ENCODE measurements around the gene RACGAP1. TPM values are rescaled to one million over a fixed set of nuclear protein-coding genes. Genes with fewer than 3 reads are reported as not detected.

Gene RACGAP1
- total and polyA plus RNA-seq, 2 of the 8 experiments (the other 6 are each of a cell fraction or from before 2014, with no cell fraction given): 18.0 to 66.3 TPM

DNA sequence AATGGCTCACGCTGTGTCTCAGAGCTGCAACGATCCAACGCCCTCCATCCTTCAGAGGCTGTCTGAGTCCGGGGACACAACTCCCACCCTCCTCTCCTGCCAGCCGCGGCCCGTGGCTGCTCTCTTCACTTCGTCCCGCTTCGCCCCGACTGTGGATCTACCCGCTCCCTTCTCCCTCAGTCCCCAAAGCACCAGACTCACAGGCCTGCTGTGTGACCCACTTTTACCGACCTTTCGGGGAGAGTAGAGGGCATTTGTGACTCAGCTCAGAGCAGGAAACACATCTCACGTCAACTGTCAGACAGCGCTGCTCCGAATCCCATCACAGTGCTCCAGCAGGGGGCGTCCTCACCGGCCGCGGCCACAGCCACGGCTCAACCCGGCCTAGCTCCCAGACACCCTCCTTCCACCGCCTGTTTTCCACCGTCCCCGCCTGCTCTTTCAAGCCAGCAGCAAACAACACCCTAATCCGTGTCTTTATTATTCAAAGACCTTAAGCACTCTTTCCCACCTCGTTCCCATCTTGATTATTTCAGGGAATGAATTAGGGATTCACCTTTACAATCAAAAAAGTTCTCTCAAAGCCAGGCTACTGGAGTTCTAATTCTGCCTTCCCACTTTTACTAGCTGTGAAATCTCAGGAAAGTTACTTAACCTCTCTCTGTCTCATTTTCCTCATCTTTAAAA lies 79.8 kb downstream of the RACGAP1 start (continued):
- TF ChIP-seq, protein P1, sequence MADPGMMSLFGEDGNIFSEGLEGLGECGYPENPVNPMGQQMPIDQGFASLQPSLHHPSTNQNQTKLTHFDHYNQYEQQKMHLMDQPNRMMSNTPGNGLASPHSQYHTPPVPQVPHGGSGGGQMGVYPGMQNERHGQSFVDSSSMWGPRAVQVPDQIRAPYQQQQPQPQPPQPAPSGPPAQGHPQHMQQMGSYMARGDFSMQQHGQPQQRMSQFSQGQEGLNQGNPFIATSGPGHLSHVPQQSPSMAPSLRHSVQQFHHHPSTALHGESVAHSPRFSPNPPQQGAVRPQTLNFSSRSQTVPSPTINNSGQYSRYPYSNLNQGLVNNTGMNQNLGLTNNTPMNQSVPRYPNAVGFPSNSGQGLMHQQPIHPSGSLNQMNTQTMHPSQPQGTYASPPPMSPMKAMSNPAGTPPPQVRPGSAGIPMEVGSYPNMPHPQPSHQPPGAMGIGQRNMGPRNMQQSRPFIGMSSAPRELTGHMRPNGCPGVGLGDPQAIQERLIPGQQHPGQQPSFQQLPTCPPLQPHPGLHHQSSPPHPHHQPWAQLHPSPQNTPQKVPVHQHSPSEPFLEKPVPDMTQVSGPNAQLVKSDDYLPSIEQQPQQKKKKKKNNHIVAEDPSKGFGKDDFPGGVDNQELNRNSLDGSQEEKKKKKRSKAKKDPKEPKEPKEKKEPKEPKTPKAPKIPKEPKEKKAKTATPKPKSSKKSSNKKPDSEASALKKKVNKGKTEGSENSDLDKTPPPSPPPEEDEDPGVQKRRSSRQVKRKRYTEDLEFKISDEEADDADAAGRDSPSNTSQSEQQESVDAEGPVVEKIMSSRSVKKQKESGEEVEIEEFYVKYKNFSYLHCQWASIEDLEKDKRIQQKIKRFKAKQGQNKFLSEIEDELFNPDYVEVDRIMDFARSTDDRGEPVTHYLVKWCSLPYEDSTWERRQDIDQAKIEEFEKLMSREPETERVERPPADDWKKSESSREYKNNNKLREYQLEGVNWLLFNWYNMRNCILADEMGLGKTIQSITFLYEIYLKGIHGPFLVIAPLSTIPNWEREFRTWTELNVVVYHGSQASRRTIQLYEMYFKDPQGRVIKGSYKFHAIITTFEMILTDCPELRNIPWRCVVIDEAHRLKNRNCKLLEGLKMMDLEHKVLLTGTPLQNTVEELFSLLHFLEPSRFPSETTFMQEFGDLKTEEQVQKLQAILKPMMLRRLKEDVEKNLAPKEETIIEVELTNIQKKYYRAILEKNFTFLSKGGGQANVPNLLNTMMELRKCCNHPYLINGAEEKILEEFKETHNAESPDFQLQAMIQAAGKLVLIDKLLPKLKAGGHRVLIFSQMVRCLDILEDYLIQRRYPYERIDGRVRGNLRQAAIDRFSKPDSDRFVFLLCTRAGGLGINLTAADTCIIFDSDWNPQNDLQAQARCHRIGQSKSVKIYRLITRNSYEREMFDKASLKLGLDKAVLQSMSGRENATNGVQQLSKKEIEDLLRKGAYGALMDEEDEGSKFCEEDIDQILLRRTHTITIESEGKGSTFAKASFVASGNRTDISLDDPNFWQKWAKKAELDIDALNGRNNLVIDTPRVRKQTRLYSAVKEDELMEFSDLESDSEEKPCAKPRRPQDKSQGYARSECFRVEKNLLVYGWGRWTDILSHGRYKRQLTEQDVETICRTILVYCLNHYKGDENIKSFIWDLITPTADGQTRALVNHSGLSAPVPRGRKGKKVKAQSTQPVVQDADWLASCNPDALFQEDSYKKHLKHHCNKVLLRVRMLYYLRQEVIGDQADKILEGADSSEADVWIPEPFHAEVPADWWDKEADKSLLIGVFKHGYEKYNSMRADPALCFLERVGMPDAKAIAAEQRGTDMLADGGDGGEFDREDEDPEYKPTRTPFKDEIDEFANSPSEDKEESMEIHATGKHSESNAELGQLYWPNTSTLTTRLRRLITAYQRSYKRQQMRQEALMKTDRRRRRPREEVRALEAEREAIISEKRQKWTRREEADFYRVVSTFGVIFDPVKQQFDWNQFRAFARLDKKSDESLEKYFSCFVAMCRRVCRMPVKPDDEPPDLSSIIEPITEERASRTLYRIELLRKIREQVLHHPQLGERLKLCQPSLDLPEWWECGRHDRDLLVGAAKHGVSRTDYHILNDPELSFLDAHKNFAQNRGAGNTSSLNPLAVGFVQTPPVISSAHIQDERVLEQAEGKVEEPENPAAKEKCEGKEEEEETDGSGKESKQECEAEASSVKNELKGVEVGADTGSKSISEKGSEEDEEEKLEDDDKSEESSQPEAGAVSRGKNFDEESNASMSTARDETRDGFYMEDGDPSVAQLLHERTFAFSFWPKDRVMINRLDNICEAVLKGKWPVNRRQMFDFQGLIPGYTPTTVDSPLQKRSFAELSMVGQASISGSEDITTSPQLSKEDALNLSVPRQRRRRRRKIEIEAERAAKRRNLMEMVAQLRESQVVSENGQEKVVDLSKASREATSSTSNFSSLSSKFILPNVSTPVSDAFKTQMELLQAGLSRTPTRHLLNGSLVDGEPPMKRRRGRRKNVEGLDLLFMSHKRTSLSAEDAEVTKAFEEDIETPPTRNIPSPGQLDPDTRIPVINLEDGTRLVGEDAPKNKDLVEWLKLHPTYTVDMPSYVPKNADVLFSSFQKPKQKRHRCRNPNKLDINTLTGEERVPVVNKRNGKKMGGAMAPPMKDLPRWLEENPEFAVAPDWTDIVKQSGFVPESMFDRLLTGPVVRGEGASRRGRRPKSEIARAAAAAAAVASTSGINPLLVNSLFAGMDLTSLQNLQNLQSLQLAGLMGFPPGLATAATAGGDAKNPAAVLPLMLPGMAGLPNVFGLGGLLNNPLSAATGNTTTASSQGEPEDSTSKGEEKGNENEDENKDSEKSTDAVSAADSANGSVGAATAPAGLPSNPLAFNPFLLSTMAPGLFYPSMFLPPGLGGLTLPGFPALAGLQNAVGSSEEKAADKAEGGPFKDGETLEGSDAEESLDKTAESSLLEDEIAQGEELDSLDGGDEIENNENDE (IDR thresholded peaks at IDR 0.05; ENCODE audit: insufficient replicate concordance, low read length): no peak
- TF ChIP-seq RXRA (IDR thresholded peaks at IDR 0.05; ENCODE audit: insufficient read depth, low read depth, low read length) (no peak), JUN (IDR thresholded peaks at IDR 0.05; ENCODE audit: low read depth, low read length) (no peak), SP4 (IDR thresholded peaks at IDR 0.05; ENCODE audit: low read length) (no peak), POLR2AphosphoS5 (IDR thresholded peaks at IDR 0.05; ENCODE audit: low read depth, low read length) (no peak), SUZ12 (IDR thresholded peaks at IDR 0.05; ENCODE audit: low read length) (no peak; the same call in 1 of the 2 replicates), CBX5 (IDR thresholded peaks at IDR 0.05; ENCODE audit: low read depth, low read length) (no peak)
- TF ChIP-seq, protein P2, sequence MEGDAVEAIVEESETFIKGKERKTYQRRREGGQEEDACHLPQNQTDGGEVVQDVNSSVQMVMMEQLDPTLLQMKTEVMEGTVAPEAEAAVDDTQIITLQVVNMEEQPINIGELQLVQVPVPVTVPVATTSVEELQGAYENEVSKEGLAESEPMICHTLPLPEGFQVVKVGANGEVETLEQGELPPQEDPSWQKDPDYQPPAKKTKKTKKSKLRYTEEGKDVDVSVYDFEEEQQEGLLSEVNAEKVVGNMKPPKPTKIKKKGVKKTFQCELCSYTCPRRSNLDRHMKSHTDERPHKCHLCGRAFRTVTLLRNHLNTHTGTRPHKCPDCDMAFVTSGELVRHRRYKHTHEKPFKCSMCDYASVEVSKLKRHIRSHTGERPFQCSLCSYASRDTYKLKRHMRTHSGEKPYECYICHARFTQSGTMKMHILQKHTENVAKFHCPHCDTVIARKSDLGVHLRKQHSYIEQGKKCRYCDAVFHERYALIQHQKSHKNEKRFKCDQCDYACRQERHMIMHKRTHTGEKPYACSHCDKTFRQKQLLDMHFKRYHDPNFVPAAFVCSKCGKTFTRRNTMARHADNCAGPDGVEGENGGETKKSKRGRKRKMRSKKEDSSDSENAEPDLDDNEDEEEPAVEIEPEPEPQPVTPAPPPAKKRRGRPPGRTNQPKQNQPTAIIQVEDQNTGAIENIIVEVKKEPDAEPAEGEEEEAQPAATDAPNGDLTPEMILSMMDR (IDR thresholded peaks at IDR 0.05; ENCODE audit: control extremely low read depth in 1 of 3, insufficient read depth in 1 of 3, low read depth in 1 of 3, low read length in 3 of 3): peak; percentile 87 to 95 (median 89)
